MCF 10A (cell line): ENCODE measurements around the gene KCNK4. TPM values are rescaled to one million over a fixed set of nuclear protein-coding genes. Genes with fewer than 3 reads are reported as not detected.

Experiments used
- BruUV-seq: library from RNA; stranded (reverse); fragments of 400-500 nt; replicated peaks from 2 replicates; lab custom pipeline; 2021; lab: Mats Ljungman, UMichigan
- CTCF ChIA-PET: fragments of 300-600 bp; sonication (Branson Sonifier 250); formaldehyde crosslinking; extraction: SDS; loops from one replicate; lab custom pipeline; 2021; ENCODE audit warnings: antibody characterized with exemption, inconsistent platforms; lab: Yijun Ruan, JAX
- POLR2A ChIA-PET: fragments of 300-600, 350-650 bp; sonication (Branson Sonifier 250); formaldehyde crosslinking; extraction: SDS; loops from one replicate; lab custom pipeline; 2020; ENCODE audit warnings: antibody characterized with exemption, inconsistent platforms; lab: Yijun Ruan, JAX
- DNase-seq: peaks from one replicate; pipeline ENCODE4 v3.0.0-alpha.2; 2018; ENCODE audit not compliant: unreplicated experiment
- H3K27ac Mint-ChIP-seq: one replicate; pipeline ENCODE4 v1.8.0; 2022; ENCODE audit warnings: mild to moderate bottlenecking, low read depth, mixed read lengths; ENCODE audit not compliant: unreplicated experiment
- H3K27me3 Mint-ChIP-seq: one replicate; pipeline ENCODE4 v1.8.0; 2022; ENCODE audit warnings: mixed read lengths; ENCODE audit not compliant: insufficient read depth, unreplicated experiment
- H3K36me3 Mint-ChIP-seq: one replicate; pipeline ENCODE4 v1.8.0; 2022; ENCODE audit warnings: mild to moderate bottlenecking, moderate library complexity, mixed read lengths; ENCODE audit not compliant: insufficient read depth, unreplicated experiment
- H3K4me1 Mint-ChIP-seq: one replicate; pipeline ENCODE4 v1.8.0; 2022; ENCODE audit warnings: mixed read lengths; ENCODE audit not compliant: insufficient read depth, unreplicated experiment
- H3K4me3 Mint-ChIP-seq: one replicate; pipeline ENCODE4 v1.8.0; 2022; ENCODE audit warnings: mild to moderate bottlenecking, moderate library complexity, mixed read lengths; ENCODE audit not compliant: unreplicated experiment
- H3K9me3 Mint-ChIP-seq: one replicate; pipeline ENCODE4 v1.8.0; 2022; ENCODE audit warnings: mixed read lengths; ENCODE audit not compliant: unreplicated experiment
- intact Hi-C: fragments of 100-400 bp; cut with micrococcal nuclease; formaldehyde crosslinking; loops from 2 replicates; pipeline ENCODE4 v1.14.1; 2022
- total RNA-seq: library from RNA; stranded (reverse); gene quantifications from 2 replicates; pipeline ENCODE4 v1.2.3, GENCODE V29; 2022
- TF ChIP-seq, protein P1 (sequence below): fragments of 200-600 bp; IDR thresholded peaks from one replicate; pipeline ENCODE4 v1.8.0; 2022; ENCODE audit warnings: antibody characterized with exemption, mild to moderate bottlenecking; ENCODE audit not compliant: unreplicated experiment

Gene KCNK4
- total RNA-seq, 1 experiment from 2014 or later = not detected

DNA sequence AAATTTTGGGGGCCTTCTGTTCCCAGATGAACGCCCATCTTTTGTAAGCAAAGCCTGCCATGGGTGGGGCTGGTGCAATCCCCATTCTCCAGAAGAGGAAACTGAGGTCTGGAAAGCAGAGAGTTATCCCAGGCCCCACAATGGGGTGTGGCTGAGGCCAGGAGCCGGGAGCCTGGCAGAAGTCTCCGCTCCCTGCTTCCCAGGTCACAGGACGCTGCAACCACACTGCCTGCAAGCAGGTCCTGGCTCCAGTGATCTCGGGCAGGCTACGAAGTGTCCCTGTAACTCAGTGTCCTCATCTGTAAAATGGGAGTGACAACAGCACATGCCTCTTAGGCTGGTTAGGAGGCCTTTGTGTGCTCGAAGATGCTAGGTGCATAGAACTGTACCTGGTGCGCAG is 38.1 kb upstream of the KCNK4 start:
- TF ChIP-seq, protein P1, sequence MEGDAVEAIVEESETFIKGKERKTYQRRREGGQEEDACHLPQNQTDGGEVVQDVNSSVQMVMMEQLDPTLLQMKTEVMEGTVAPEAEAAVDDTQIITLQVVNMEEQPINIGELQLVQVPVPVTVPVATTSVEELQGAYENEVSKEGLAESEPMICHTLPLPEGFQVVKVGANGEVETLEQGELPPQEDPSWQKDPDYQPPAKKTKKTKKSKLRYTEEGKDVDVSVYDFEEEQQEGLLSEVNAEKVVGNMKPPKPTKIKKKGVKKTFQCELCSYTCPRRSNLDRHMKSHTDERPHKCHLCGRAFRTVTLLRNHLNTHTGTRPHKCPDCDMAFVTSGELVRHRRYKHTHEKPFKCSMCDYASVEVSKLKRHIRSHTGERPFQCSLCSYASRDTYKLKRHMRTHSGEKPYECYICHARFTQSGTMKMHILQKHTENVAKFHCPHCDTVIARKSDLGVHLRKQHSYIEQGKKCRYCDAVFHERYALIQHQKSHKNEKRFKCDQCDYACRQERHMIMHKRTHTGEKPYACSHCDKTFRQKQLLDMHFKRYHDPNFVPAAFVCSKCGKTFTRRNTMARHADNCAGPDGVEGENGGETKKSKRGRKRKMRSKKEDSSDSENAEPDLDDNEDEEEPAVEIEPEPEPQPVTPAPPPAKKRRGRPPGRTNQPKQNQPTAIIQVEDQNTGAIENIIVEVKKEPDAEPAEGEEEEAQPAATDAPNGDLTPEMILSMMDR = no peak
- Mint-ChIP-seq H3K9me3 (no peaks in the 10 kb centered on the region), H3K4me3 (no peak overlapping the region), H3K36me3 (peaks cover 5% of the 10 kb centered on the region), H3K27ac (no peak overlapping the region), H3K4me1 (peaks cover 6% of the 10 kb centered on the region), H3K27me3 (no peaks in the 10 kb centered on the region)
- POLR2A ChIA-PET = interaction anchor here (0.8 to 2.5 kb wide), 5 partner anchors 14 to 52 kb away, joined by 5 to 53 read pairs (median 8); partner anchors contain the start of genes BAD, ESRRA and GPR137
- no TSS peak for BruUV-seq
- DNase-seq = no peak
- intact Hi-C loops = loop anchor here (2.0 to 5.0 kb wide), 4 partner anchors 34 to 104 kb away; partner anchors contain the start of genes CATSPERZ, GPR137 and RPS6KA4
- CTCF ChIA-PET = interaction anchor here (0.6 to 4.5 kb wide), 4 partner anchors 12 to 99 kb away, joined by 3 to 65 read pairs (median 20); partner anchors contain the start of gene CATSPERZ

DNA sequence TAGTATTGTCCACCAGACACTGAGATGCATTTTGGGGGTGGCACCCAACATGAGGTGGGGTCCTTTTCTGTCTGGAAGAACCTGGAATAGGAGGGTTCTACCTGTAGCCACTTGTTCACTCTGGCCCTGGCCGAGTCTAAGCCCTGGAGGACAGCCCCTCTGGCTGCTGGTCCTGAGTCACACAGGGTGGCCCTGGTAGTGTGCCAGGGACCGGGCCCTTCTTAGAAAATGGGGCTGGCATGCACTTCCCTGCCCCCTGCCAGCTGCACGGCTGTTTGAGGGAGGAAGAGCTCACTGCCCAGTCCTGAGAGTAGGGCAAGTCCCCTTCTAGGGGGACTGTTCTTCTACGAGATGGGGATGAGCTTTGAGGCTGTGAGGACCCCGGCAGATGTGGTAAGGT is 37.6 kb upstream of the KCNK4 start:
- Mint-ChIP-seq H3K4me3 (no peak overlapping the region), H3K36me3 (peaks cover 9% of the 10 kb centered on the region), H3K27ac (no peak overlapping the region), H3K9me3 (no peaks in the 10 kb centered on the region), H3K27me3 (no peaks in the 10 kb centered on the region), H3K4me1 (peaks cover 6% of the 10 kb centered on the region)
- BruUV-seq = no TSS peak
- POLR2A ChIA-PET = interaction anchor here (0.7 to 1.3 kb wide), 2 partner anchors 16 to 43 kb away, joined by 3 read pairs; no protein-coding TSS in a partner anchor
- intact Hi-C loops = loop anchor here (2.0 to 5.0 kb wide), 4 partner anchors 34 to 104 kb away; partner anchors contain the start of genes CATSPERZ, GPR137 and RPS6KA4
- no peak for DNase-seq
- TF ChIP-seq, protein P1 = no peak
- CTCF ChIA-PET = interaction anchor here (0.8 to 2.5 kb wide), 5 partner anchors 11 to 50 kb away, joined by 3 to 7 read pairs (median 4); no protein-coding TSS in a partner anchor

DNA sequence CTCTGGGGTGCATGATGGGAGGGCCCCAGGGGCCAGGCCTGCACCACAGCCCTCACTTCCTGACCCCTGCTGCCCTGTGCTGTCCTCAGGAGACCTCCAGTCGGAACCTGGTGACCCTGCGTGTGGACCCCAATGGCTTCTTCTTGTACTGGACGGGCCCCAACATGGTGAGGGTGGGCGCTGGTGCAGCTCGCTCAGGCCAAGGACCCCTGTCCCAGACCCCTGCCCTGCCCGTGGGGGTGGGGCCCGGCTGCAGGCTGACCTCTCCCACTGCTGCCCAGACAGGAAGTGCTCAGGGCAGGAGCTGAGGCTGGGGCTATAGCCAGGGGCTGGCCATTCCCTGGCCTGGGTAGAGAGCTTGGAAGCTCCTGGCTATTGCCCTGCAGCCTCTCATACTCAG is 36.8 kb upstream of the KCNK4 start:
- CTCF ChIA-PET = interaction anchor here (0.6 to 2.5 kb wide), 6 partner anchors 10 to 50 kb away, joined by 3 to 7 read pairs (median 4); no protein-coding TSS in a partner anchor
- intact Hi-C loops = loop anchor here (5.0 kb wide), 3 partner anchors 33 to 103 kb away; partner anchors contain the start of genes GPR137 and RPS6KA4
- TF ChIP-seq, protein P1 = no peak
- Mint-ChIP-seq H3K4me1 (peaks cover 6% of the 10 kb centered on the region), H3K27ac (no peak overlapping the region), H3K36me3 (peaks cover 15% of the 10 kb centered on the region), H3K4me3 (no peak overlapping the region), H3K27me3 (no peaks in the 10 kb centered on the region), H3K9me3 (no peaks in the 10 kb centered on the region)
- POLR2A ChIA-PET = interaction anchor here (0.7 to 1.3 kb wide), 2 partner anchors 15 to 42 kb away, joined by 3 read pairs; no protein-coding TSS in a partner anchor
- DNase-seq = no peak
- BruUV-seq = no TSS peak
